ENCODE measurements around the gene LY6G5B.

The LY6G5B gene

DNA sequence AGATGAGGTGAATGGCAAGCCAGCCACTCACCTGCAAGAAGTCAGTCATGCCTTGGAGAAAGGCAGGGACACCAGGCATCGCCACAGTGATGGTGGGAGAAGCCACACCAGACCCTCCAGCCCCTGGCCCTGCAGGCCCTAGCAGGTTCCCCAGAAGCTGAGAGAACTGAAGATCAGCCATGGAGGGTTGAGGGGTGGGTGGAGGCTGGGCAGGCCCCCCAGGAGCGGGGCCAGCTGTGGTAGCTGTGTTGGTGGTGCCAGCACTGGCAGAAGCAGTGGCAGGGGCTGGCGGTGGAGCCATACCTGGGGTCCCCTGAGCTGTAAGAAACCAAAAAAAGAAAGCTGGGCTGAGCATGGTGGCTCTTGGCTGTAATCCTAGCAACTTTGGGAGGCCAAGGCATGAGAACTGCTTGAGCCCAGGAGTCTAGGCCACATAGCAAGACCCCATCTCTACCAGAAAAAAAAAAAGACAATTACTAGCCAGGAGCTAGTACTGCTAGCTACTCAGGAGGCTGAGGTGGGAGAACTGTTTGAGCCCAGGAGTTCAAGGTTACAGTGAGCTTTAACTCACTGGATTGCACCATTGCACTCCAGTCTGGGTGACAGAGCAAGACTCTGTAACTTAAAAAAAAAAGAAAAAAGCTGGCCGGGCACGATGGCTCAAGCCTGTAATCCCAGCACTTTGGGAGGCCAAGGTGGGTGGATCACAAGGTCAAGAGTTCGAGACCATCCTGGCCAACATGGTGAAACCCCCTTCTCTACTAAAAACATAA lies 26.8 kb upstream of the LY6G5B start:
- DNase-seq: no peak

DNA sequence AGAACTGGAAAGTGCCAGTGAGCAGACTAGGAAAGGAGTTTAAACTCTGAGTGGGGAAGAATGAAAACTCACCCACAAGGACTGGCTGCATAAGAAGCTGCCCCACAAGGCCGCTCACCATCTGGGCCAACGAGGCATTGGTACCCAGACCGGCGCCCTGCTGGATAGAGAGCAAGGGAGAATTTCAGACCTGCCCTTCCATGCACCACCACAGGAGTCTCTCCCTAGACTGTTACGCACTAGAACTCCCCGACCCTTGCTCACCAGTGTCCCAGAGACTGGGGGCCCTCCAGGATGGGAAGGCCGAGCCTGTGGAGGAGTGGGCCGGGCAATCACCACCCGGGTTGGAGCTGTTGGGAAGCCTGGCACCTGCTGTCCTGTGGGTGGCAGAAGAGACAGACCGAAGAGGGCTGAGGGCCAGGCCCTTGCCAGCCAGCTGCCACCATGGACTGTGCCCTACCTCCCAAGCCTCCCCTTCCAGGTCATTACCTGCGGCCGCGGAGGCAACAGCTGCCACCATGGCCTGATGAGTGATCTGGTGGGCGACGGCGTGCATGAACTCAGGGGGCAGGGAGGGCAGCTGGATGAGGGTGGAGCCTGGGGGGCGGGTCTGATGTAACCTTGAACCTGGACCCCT lies 25.8 kb upstream of the LY6G5B start:
- DNase-seq: no peak

DNA sequence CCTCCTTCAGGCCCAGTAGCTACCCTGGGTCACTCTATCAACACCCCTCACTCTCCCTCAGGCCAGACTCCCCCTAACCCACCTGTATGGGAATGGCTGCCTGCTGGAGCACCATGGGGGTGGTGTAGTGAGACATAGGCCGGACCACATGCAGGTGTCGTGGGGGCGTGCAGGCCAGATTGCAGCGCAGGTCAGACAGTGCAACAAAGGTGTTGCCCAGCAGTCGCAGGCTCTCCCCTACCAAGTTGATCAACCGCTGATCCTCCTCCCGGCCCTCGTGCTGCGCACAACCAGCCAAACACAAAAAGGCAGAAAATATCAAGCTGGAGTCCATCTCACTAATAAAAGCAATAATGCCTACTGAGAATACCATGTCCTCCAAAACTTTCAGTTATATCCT lies 24.5 kb upstream of the LY6G5B start:
- no peak for DNase-seq

DNA sequence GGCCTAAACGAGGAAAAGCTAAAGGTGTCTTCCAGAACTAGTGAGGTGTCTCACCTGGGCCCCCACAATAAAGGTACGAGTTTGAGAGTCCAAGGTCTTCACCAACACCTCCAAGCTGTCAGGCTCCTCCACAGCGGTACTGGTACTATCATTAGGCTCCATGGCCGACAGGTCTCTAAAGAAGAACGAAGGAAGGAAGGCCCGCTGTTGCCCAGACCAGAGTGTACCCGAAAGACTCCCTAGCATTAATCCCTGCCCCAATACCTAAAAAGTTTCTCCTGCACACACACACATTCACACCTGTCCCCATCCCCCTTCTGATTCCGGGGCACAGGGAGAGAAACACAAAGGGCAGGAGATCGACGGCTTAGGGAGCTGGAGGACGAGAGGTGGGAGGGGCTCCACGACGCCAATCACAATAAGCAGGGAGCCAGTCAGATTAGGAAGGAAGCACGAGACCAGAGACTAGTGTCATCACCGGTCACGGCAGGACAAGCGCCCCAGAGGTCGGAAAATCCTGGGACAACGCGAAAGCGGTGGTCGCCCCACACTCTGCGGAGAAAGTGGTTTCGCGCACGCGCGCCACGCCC lies 18.1 kb upstream of the LY6G5B start:
- DNase-seq: no peak

DNA sequence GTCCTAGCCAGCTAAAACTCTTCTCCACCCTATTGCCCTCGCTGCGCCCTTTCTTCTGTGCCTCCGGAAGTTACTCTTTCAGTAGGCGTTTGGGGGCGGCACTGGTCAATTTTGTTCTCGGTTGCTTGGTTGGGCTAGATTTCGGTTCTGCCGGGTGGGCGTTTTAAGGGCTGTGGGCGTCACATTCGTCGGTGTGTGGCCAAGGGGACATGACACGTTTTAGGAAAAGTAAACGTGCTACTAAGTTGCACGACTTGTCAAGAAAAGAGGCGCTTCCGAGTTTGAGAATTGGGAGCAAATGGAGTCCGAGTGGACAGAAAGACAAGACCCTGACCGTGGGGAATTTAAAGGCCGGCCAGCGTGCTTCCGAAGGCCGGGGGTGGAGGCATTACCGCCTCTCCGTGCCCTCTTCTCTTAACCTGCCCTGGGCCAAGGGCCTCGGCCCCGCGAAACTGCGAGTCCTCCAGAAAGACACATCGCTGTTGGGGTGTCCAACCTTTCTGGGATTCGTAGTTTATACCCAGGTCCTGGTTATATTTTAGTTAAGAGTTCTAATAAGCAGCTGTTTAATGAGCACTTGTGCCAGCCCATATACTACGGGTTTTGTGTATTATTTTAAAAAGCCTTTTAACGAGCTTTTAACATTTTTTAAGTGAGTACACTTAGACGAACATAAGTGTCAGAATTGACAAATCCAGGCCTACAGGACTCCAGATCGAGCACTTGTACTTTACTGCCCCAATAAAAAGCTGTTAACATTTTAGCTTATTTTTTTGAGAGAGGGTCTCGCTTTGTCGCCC lies 16.7 kb upstream of the LY6G5B start:
- DNase-seq: no peak

DNA sequence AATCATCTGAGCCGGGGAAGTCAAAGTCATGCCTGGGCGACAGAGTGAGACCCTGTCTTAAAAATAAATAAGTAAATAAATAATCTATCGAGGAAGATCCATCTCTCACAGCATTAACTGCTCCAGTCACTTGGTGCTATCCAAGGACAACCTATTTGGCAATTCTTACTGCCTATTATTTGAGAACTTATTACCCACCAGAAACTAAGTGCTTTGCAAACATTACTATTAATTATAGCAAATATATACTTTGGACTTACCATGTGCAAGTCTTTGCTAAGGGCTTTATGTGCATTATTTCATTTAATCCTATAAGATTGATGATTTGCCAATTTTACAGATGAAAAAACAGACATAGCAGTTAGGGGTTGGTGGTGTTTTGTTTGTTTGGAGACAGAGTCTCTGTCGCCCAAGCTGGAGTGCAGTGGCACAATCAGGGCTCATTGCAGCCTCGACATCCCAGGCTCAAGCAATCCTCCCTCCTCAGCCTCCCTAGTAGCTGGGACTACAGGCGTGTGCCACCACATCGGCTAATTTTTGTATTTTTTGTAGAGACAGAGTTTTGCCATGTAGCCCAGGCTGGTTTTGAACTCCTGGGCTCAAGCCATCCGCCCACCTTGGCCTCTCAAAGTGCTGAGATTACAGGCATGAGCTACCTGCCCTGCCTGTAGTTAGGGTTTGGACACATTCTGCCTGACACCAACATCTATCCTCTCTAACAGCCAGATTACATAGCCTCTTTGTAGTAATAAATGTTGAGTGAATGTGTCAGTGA lies 15.0 kb upstream of the LY6G5B start:
- DNase-seq: no peak

DNA sequence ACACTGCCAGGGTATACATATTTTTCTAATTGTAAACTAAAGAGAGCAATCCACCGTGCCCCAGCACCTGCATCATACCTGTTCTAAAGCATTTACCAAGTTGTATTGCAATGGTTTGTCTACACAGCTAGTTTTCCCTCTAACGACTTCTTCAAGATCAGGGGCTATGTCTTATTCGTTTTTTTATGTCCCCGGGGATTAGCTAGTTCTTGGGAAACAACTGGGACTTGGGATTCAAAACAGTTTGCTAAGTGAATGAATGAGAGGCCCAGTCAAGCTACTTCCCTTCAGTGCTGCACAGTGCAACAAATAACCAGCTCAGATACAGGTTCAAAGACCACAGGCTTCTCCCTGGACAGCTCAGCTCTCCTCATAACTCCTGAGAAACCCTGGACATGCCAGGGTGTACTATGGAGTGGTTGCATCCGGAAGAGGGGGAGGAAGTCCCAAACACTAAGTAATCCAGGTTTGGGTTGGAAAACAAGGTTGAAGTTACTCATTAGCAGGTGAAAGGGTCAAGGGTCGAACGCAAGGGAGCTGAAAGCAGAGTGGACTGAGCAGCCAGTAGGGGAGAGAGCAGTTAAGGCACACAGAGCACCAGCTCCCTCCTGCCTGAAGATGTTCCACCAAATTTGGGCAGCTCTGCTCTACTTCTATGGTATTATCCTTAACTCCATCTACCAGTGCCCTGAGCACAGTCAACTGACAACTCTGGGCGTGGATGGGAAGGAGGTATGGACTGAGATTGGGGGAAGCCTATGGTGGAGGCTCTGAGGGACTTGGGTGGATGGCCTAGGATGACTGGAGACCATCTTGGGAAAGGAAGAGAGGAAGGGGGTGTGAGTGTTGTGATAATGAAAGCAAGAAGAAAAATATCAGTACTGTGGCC lies 14.2 kb upstream of the LY6G5B start, which contains the start of gene APOM:
Gene APOM (plus strand): TSS at position 546 of the 889 bp plus-strand sequence. CDS start 73 bp downstream, at position 619.
- DNase-seq: no peak

DNA sequence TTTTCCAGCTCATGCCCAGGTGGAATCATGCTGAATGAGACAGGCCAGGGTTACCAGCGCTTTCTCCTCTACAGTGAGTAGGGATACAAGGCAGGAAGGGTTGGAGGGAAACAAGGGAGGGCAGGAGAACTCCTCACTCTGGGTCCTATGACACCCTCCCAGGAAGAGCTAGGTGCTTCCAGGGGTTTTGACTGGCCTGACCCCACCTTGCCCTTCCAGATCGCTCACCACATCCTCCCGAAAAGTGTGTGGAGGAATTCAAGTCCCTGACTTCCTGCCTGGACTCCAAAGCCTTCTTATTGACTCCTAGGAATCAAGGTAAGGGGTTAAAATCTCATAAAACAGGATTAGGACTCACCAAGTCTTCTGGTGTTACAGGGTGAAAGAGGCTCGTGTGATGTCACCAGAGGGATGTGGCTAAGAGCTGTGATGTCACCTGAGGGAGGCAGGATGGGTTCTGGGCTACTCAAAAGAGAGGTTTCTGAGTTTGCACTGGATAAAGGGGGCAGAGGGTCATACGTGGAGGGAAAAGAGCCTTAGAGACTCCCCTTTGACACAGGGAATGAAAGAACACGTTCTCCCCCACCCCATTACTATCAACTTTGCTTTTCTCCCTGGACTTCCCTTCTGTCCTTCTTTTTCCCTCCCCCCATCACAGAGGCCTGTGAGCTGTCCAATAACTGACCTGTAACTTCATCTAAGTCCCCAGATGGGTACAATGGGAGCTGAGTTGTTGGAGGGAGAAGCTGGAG lies 12.2 kb upstream of the LY6G5B start:
- no peak for DNase-seq

DNA sequence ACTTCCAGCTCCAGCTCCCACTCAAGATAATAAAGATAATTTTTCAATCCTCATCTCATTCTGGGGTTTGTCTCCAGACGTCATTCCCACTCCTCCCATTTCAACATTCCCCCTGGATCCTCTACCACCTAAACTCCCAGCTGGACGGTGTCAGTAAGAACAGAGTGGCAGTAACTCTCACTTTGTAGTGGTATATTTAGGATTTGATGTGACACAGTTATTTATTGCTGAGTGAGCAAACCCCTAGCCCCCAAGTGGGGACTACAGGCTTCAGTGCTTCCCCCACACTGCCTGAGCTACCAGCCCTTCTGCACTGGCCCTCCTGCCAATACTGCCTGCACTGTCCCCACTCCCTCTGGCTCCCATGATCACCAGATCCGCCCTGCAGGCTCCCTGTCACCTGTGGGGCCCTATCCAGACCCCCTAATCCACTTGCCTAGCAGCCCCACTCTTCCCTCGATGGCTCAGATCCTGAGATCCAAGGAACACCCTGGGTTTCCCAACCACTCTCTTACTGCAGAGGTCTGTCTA lies 11.6 kb upstream of the LY6G5B start:
- DNase-seq: no peak

DNA sequence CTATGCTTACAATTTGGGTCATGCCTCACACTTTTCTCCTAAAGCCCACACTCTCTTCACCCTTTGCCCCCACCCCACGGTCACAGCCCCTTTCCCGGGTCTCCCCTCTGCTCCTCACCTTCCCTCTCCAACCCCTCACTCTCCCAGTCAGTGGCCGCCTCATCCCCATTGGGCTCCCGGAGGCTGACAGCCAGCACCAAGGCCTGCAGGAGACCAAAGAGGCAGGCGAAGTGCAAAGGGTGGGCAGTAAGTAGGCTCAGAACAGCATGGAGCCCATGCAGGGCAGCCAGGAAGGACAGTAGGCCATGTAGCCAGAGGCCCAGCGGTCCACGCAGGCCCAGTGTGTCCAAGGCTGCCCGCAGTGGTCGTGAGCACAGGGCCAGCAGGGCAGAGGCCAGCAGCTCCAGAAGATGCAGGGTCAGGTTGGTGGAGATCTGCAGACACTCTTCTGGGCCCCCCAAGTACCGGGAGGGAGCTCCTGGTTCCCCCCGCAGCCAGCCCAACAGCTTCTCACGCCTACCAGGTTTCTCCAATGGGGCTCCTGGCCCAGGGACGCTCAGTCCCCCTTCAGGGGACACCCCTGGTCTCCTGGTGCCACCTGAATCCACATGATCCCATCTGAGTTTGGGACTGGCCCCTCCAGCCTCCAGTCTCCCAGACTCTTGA lies 10.7 kb upstream of the LY6G5B start:
- DNase-seq: no peak

DNA sequence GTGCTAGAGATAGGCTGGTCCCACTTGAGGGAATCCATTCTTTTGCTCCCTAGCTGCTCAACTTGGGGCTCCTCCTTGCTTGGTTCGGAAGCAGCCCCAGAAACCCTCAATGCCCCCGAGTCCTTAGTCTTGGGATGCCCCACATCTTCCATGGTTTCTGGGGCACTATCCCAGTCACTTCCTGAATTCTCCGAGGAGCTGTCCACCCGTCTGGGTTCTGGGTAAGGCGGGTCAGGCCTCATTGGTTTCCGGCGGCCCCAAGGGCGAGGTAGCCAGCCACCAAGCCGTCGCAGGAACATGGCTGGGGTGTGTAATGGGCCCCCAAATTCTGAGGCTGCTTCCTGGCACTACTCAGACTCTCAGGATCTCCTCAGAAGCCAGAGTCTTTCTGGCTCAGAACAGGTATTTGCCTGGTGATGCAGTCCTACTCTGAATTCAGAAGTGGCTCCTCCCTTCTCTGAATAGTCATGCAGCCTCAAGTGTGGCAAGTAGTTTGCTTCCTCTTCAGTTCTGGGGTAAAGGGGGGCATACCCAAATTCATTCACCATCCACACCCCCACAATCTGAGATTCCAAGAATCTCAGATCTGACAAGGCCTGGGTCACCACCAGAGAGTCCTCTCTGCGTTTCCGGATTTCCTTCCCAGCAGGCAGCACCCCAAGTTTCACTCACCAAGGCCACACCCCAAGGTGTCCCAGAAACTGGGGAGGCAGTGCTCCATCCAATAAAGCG lies 10.0 kb upstream of the LY6G5B start:
- DNase-seq: no peak

DNA sequence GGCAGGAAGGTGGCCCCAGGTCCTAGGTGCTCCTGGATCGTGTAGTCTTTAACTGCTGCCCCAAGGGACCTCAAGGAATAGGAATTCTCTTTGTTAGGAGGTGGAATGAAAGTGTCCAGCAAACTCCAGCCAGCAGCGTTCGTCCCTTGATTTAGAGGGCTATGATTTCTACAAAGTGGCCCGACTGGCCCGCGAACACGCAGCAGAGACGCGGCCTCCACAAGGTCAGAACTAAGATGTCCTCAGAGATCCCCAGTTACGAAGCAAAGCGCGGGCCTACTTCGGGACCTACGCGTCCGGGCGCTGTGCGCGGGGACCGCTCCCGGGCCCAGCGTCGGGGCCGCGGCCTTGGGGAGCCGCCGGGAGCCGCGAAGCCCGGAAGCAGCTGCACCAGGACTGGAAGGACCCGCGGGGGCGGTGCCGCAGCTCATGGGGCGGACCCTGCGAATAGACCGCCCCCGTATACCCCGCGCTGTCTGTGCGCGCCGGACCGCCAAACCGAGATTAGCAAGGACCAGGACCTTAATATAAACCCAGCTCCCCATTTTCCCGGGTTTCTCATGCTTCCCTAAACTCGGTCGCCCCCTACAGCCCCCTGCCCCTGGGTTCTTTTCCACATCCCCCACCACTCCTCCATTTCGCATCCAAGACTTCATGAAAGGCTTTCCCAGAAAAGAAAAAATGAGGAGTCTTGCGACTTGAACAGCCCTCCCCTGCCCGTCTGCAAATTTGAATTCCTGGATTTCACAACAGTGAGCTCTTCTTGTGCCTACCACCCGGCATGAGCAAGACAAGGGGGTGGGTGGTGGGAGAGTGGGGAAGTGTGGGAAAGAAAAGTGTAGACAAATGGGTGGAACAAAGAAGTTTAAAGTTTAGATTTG lies 9.2 kb upstream of the LY6G5B start, which contains the start of gene C6orf47:
Gene C6orf47 (minus strand): TSS at position 398 of the 881 bp plus-strand sequence. CDS start 831 bp downstream, outside the sequence.
- peak; percentile 71 for DNase-seq

DNA sequence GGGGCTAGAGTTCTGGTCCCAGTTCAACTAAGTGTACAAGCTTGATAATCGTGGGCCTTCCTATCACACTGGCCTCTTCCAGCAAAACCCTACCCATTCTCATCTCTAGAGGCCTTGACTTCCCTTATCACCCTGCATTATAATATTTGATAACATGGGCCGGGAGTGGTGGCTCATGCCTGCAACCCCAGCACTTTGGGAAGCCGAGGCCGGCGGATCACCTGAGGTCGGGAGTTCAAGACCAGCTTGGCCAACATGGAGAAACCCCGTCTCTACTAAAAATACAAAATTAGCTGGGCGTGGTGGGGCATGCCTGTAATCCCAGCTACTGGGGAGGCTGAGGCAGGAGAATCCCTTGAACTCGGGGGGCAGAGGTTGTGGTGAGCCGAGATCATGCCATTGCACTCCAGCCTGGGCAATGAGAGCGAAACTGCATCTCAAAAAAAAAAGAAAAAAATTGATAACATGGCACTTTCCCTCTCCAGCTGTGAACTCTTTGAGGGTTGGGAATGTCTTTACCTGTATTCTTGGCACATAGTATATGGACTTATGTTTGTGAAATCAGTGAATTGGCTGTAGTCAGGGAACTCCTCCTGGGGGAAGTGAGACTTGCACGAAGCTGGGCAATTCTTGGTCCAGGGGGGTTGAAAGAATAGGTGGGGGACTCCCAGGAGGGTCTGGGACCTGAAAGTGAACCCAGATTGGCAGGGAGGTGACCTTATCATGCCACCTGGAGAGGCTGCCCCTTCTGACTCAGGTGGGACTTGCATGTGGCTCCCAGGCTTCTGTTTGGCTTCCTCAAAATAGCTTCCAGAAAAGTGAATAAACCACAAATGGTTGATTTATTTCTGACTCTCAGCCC lies 8.3 kb upstream of the LY6G5B start:
- DNase-seq: no peak

DNA sequence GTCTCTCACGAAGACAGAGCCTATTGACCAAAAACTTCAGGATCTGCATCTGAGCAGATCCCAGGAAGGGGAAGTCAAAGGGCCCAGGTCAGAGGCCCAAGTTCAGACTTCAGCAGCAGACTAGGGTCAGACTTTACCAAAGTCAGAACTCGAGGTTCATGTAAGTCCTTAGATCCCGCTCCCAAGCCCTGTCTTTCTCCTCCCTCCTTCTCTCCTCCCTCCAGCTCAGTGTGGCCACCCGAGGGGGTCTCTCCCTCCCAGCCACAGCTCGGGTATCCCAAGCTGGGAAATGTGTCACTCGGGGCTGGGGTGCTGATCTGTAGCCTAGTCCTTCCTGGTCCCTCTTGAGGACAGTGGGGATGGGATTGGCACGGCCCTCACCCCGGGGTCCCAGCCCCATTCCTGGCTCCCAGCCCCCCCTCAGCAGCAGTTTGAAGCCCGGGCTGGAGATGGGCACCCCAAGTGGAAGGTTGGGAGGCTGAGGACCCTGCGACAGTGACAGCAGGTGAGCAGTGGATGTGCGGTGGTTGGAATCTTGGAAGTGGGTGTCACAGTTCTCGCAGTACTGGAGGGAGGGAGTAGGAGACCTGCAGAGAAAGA lies 7.6 kb upstream of the LY6G5B start:
- DNase-seq: no peak

DNA sequence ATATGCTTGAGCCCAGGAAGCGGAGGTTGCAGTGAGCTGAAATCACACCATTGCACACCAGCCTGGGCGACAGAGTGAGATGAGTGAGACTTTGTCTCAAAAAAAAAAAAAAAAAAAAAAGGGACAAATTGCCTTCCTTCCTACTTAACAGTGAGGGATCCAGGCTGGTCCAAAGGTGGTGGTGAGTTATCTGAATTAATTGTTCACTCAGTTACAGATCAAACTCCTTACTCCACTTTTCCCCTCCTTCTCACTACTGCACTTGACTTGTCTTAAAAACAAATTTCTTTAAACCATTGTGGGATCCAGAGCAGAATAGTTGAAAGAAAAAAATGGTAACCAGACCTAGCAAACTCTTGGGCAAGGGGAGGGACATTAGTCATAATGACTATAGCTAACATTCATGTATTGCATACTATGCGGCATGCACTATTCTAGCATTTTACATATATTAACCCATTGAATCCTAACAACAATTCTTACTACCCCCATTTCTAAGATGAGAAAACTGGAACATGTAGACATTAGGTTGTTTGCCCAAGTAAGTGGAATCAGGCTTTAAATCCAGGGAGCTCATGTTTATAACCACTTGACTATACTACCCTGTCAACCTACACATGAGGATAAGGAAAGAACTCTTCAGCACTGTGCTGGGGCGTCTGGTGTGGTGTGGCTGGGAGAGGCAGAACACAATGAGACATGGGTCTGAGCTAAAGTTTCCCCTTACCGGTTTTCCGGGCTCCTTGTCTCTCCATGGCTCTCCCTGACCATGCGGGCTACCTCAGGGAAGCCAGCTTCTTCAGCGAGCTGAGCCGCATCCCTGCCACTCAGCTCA lies 6.4 kb upstream of the LY6G5B start:
- no peak for DNase-seq
